Stomach (tissue), 4 donors: Measurements from ENCODE around the gene ACVR1C.

ENCODE experiments used
- CTCF ChIP-seq, 7 experiments: fragments of 450-650 bp in 4 of 7; fragments of 200-600 bp in 3 of 7; sonication (generic) in 3 of 7; IDR thresholded peaks; one replicate each; pipeline ENCODE4 v1.5.1; 2016 to 2019; ENCODE audit warnings: antibody characterized with exemption in 7 of 7, control low read depth in 2 of 7, mild to moderate bottlenecking in 1 of 7
- EP300 ChIP-seq: sonication (generic); formaldehyde crosslinking; IDR thresholded peaks from one replicate; pipeline ENCODE4 v1.6.1; 2017; ENCODE audit warnings: antibody characterized with exemption
- POLR2A ChIP-seq, 4 donors: fragments of 450-650 bp; IDR thresholded peaks; one replicate each; pipeline ENCODE4 v1.6.1; 2016; ENCODE audit warnings: antibody characterized with exemption in 4 of 4, control low read depth in 2 of 4, mild to moderate bottlenecking in 1 of 4, moderate library complexity in 1 of 4
- POLR2AphosphoS5 ChIP-seq, 3 donors: sonication (generic); formaldehyde crosslinking; IDR thresholded peaks; one replicate each; pipeline ENCODE4 v1.6.1; 2016; ENCODE audit warnings: antibody characterized with exemption in 3 of 3

GRCh38 chr2:157559890-157560289 is 68.8 kb downstream of the ACVR1C start:
- TF ChIP-seq CTCF (IDR thresholded peaks at IDR 0.05): no peak
- TF ChIP-seq POLR2A (IDR thresholded peaks at IDR 0.05): no peak
- no peak for TF ChIP-seq POLR2AphosphoS5 (IDR thresholded peaks at IDR 0.05)
- no peak for TF ChIP-seq EP300
